Measurements from ENCODE around the gene PLPPR1. TPM values are rescaled to one million over a fixed set of nuclear protein-coding genes. Genes with fewer than 3 reads are reported as not detected.

PLPPR1 gene
- total and polyA plus RNA-seq, 2 donors (not counting 3 experiments of a cell fraction or from before 2014, with no cell fraction given) = 0.18 to 0.50 TPM

GRCh38 chr9:101337237-101337636, 308.7 kb downstream of the PLPPR1 start:
- Histone ChIP-seq H3K4me1 (ENCODE audit: control insufficient read depth, extremely low read depth, insufficient read depth, low read length) (no peaks in the 10 kb centered on the region), H3K79me2 (ENCODE audit: control insufficient read depth, insufficient read depth, low read length) (no peaks in the 10 kb centered on the region), H4K20me1 (replicated peaks; ENCODE audit: control insufficient read depth, extremely low read depth, insufficient read depth, low read length) (no peaks in the 10 kb centered on the region), H3K9ac (replicated peaks; ENCODE audit: extremely low read depth, insufficient read depth, low read length) (no peak overlapping the region), H3K36me3 (ENCODE audit: control insufficient read depth in 2 of 2, extremely low read depth in 1 of 2, insufficient read depth in 2 of 2, low read length in 2 of 2) (no peaks in the 10 kb centered on the region), H3K4me2 (ENCODE audit: insufficient read depth, low read length) (no peak overlapping the region), H3K27ac (ENCODE audit: insufficient read depth, low read depth, low read length) (no peak overlapping the region), H3K9me3 (replicated peaks; ENCODE audit: control insufficient read depth, insufficient read depth, low read length) (no peaks in the 10 kb centered on the region), H3K9me1 (replicated peaks; ENCODE audit: control insufficient read depth, extremely low read depth, insufficient read depth, low read length) (no peaks in the 10 kb centered on the region), H3K4me3 (replicated peaks in 1 of 3; ENCODE audit: insufficient read depth in 1 of 3, low read depth in 1 of 3, low read length in 3 of 3) (no peak overlapping the region), H2AFZ (ENCODE audit: low read depth, low read length) (no peak overlapping the region), H3K27me3 (ENCODE audit: control insufficient read depth in 2 of 2, insufficient read depth in 2 of 2, low read length in 2 of 2) (no peaks in the 10 kb centered on the region)
- FAIRE-seq = no peak
- CTCF ChIA-PET = no interaction called here
- intact Hi-C loops (cut with micrococcal nuclease) = no loop called here
- no peak for TF ChIP-seq MAX (IDR thresholded peaks at IDR 0.05; ENCODE audit: insufficient read depth, insufficient read length)
- TF ChIP-seq MYC (IDR thresholded peaks at IDR 0.05; ENCODE audit: low read depth, low read length) = no peak
- TF ChIP-seq EZH2 (IDR thresholded peaks at IDR 0.05; ENCODE audit: borderline replicate concordance, low read depth, low read length, severe bottlenecking) = no peak
- no peak for TF ChIP-seq FOS (IDR thresholded peaks at IDR 0.05; ENCODE audit: borderline replicate concordance, insufficient read depth, low read length)
- no peak for TF ChIP-seq CTCF (IDR thresholded peaks at IDR 0.05; ENCODE audit: extremely low read depth in 1 of 2, insufficient read depth in 1 of 2, low read depth in 1 of 2, low read length in 2 of 2)
- TF ChIP-seq POLR2AphosphoS5 (IDR thresholded peaks at IDR 0.05; ENCODE audit: insufficient read depth, low read depth, low read length) = no peak
- no peak for TF ChIP-seq JUN (IDR thresholded peaks at IDR 0.05; ENCODE audit: borderline replicate concordance, insufficient read depth, insufficient read length, low read depth)
- TF ChIP-seq POLR2A (IDR thresholded peaks at IDR 0.05; ENCODE audit: low read depth, low read length) = no peak
- TF ChIP-seq GATA2 (IDR thresholded peaks at IDR 0.05; ENCODE audit: insufficient read depth, insufficient read length, low read depth, low read length) = no peak
- no peak for DNase-seq (ENCODE audit: low read depth, low spot score)
- dilution Hi-C loops (cut with MboI; ENCODE audit: extremely low pct_ligation_motif_present, low sequenced_read_pairs) = no loop called here
- BruUV-seq (replicated peaks) = no TSS peak
- POLR2A ChIA-PET = no interaction called here
